ENCODE results near the gene RIPOR2. TPM values are rescaled to one million over a fixed set of nuclear protein-coding genes. Genes with fewer than 3 reads are reported as not detected.

Gene RIPOR2
- total RNA-seq, 1 donor from 2014 or later, result 19.4 TPM

GRCh38 chr6:24947636-24948035 lies 11.9 kb upstream of the RIPOR2 start:
- no peak for DNase-seq (ENCODE audit: extremely low spot score in 2 of 2)
- TF ChIP-seq POLR2AphosphoS5 (IDR thresholded peaks at IDR 0.05; ENCODE audit: insufficient read depth in 1 of 2, low read depth in 1 of 2), result no peak
- TF ChIP-seq POLR2A (IDR thresholded peaks at IDR 0.05), result no peak
- no peak for TF ChIP-seq CTCF (IDR thresholded peaks at IDR 0.05)
- H3K4me1 ChIP-seq, result no peaks in the 10 kb centered on the region
- no peaks in the 10 kb centered on the region for H3K36me3 ChIP-seq
- intact Hi-C loops (cut with DNase I), result no loop called here
- no peaks in the 10 kb centered on the region for H3K9me3 ChIP-seq
- no peaks in the 10 kb centered on the region for H3K27me3 ChIP-seq
- H3K27ac ChIP-seq, result no peak overlapping the region
- no peak overlapping the region for H3K4me3 ChIP-seq

- Histone ChIP-seq H3K4me3 (no peak overlapping the region), H3K27ac (no peak overlapping the region), H3K36me3 (no peaks in the 10 kb centered on the region), H3K27me3 (no peaks in the 10 kb centered on the region), H3K9me3 (no peaks in the 10 kb centered on the region), H3K4me1 (no peaks in the 10 kb centered on the region)
- TF ChIP-seq CTCF (IDR thresholded peaks at IDR 0.05), result no peak
- no peak for TF ChIP-seq POLR2AphosphoS5 (IDR thresholded peaks at IDR 0.05; ENCODE audit: insufficient read depth in 1 of 2, low read depth in 1 of 2)
- TF ChIP-seq POLR2A (IDR thresholded peaks at IDR 0.05), result no peak
- intact Hi-C loops (cut with DNase I), result no loop called here
- no peak for DNase-seq (ENCODE audit: extremely low spot score in 2 of 2)
These were observed 9.3 kb upstream of the RIPOR2 start for GRCh38 chr6:24945054-24945453.

- H3K27me3 ChIP-seq, result no peaks in the 10 kb centered on the region
- H3K27ac ChIP-seq, result no peak overlapping the region
- intact Hi-C loops (cut with DNase I), result no loop called here
- H3K36me3 ChIP-seq, result no peaks in the 10 kb centered on the region
- no peak overlapping the region for H3K4me3 ChIP-seq
- DNase-seq (ENCODE audit: extremely low spot score in 2 of 2), result no peak
- TF ChIP-seq POLR2A (IDR thresholded peaks at IDR 0.05), result no peak
- TF ChIP-seq POLR2AphosphoS5 (IDR thresholded peaks at IDR 0.05; ENCODE audit: insufficient read depth in 1 of 2, low read depth in 1 of 2), result no peak
- TF ChIP-seq CTCF (IDR thresholded peaks at IDR 0.05), result no peak
- H3K9me3 ChIP-seq, result no peaks in the 10 kb centered on the region
- no peaks in the 10 kb centered on the region for H3K4me1 ChIP-seq
These were observed 8.0 kb upstream of the RIPOR2 start for GRCh38 chr6:24943774-24944173.

GRCh38 chr6:24940311-24940917 lies 4.7 kb upstream of the RIPOR2 start:
- TF ChIP-seq POLR2AphosphoS5 (IDR thresholded peaks at IDR 0.05; ENCODE audit: insufficient read depth in 1 of 2, low read depth in 1 of 2) (no peak), POLR2A (IDR thresholded peaks at IDR 0.05) (no peak), CTCF (IDR thresholded peaks at IDR 0.05) (no peak)
- Histone ChIP-seq H3K27me3 (no peaks in the 10 kb centered on the region), H3K4me3 (no peak overlapping the region), H3K36me3 (no peaks in the 10 kb centered on the region), H3K4me1 (no peaks in the 10 kb centered on the region), H3K9me3 (no peaks in the 10 kb centered on the region), H3K27ac (no peak overlapping the region)
- intact Hi-C loops (cut with DNase I), result no loop called here
- no peak for DNase-seq (ENCODE audit: extremely low spot score in 2 of 2)

GRCh38 chr6:24936641-24937317 lies 1.0 kb upstream of the RIPOR2 start:
- TF ChIP-seq POLR2A (IDR thresholded peaks at IDR 0.05) (no peak), CTCF (IDR thresholded peaks at IDR 0.05) (no peak), POLR2AphosphoS5 (IDR thresholded peaks at IDR 0.05; ENCODE audit: insufficient read depth in 1 of 2, low read depth in 1 of 2) (no peak)
- no peak overlapping the region for H3K4me3 ChIP-seq
- H3K9me3 ChIP-seq, result no peaks in the 10 kb centered on the region
- peaks cover under 1% of the 10 kb centered on the region for H3K4me1 ChIP-seq
- no peak for DNase-seq (ENCODE audit: extremely low spot score in 2 of 2)
- no peaks in the 10 kb centered on the region for H3K27me3 ChIP-seq
- H3K27ac ChIP-seq, result no peak overlapping the region
- no peaks in the 10 kb centered on the region for H3K36me3 ChIP-seq
- intact Hi-C loops (cut with DNase I), result no loop called here
